HG03108 (cell line): ENCODE results near the gene ZNF584.
A peak's percentile ranks its signal among the peaks of the same experiment; 100 is the strongest.

Source experiments
- ATAC-seq: cut with Tn5 transposase; IDR thresholded peaks from one replicate; pipeline ENCODE4 v1.9.1; 2021; ENCODE audit warnings: moderate library complexity; ENCODE audit not compliant: unreplicated experiment

The ZNF584 gene

DNA sequence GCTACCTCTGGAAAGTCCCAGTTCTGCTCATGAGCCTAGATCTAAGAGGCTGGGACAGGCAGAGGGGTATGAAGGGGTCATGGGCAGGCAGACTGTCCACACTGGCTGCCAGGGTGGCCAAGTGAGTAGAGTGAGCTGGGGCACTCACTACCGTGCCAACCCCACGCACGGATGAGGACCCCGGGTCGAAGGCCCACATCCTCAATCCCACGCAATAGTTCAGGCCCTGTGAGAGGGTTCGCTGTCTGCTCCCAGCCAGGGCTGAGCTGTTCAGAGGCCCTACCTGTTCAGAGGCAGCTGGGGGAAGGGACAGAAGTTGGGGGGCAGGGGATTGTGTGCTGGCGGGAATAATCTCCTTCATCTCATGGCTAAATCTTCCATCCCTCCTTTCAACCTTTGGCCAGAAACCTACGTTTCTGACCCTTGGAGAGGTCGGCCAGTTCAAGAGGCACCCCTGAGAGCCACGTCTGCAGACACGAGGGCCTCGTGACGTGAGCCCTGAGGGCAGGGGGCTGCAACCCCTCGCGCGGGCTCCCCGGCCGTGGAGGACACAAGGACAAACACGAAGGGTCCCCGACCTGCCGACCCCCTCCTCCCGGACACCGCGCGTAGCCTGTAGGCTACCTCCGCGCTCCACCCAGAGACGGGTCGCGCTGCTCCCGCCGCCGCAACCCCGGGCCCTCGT, 22.4 kb upstream of the ZNF584 start:
- ATAC-seq, result peak; percentile 5

DNA sequence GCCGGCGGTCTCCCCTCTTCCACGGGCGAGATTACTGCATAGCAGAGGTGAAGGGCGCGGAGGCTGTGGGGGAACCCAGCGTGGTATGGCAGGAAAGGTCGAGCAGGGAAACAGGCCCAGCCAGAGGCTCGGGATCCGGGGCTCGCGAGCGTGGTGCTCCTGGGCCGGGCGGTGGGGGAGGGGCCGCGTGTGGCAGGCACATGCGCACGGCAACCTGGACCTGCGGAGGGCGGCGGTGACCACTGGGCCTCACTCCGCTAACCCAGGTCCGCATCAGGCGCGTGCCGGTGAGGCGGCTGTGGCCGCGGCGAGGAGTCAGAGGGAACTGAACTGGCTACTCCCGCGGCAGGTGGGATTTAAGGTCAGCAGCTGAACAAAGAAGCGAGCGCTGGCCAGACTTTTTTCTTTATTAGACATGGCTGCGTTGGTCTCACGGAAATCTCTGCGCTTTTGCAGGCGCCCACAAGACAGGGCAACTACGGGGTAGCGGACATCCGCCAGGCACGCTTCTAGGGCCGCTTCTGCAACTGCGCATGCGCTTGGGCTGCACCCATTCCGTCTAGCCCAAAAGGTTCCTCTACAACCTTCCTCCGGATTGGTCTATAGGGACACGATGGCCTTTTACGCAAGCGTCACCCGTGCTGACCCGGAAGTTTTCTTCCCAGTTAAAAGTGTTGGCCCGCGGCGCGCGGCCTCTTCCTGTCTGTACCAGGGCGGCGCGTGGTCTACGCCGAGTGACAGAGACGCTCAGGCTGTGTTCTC, 21.7 kb upstream of the ZNF584 start, which contains the start of gene RPS5:
TSS of gene RPS5 (plus strand) at position 694 of the 762 bp plus-strand sequence. CDS start 869 bp downstream, outside the sequence.
- peak; percentile 78 for ATAC-seq

DNA sequence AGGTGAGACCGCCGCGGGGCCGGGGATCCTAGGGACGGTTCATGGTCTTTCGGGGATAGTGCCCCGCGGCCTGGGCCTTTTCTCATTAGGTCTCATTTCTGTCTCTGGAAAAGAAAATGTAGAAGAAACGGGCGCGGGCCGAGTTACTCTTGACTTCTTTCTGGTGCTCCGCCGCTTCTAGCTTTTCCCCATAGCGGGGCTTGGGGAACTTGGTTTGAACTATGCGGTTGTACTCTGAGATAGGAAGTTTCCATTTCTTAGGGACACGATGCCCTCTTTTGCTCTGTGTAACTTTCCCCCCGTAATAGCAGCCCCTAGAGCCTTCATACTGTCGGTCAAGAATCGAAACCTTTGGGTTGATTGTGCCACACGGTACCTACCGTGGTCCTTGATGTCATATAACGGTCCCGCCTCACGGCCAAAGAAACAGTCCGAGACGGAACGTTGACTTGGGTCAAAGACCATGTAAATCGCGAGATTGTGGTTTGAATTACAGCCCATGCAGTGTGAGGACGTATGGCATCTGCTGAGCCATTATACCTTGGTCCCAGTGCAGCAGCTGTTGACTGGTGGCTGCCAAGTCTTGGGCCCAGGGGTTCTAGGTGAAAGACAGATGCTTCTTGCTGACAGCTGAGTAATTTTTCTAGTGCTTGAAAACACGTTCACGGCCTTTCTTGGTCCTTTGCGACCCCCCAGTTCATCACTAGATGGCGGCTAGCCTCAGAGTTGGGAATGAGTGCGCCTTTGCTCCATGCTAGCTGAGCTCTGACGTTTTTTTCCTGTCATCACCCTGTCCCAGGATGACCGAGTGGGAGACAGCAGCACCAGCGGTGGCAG, 20.9 kb upstream of the ZNF584 start:
- no peak for ATAC-seq

DNA sequence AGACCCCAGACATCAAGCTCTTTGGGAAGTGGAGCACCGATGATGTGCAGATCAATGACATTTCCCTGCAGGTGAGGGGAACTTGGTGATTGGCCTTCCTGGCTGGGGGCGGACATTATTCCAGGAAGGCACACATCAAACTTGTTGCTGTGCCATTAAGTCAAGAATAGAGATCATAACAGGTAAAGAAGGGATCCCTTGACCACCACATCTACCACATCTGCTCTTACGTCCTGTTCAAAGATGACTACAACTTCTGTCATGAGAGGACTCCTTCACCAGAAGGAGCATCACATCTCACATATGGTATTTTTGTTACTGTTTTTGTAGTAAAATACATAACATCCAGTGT, 20.3 kb upstream of the ZNF584 start:
- no peak for ATAC-seq

DNA sequence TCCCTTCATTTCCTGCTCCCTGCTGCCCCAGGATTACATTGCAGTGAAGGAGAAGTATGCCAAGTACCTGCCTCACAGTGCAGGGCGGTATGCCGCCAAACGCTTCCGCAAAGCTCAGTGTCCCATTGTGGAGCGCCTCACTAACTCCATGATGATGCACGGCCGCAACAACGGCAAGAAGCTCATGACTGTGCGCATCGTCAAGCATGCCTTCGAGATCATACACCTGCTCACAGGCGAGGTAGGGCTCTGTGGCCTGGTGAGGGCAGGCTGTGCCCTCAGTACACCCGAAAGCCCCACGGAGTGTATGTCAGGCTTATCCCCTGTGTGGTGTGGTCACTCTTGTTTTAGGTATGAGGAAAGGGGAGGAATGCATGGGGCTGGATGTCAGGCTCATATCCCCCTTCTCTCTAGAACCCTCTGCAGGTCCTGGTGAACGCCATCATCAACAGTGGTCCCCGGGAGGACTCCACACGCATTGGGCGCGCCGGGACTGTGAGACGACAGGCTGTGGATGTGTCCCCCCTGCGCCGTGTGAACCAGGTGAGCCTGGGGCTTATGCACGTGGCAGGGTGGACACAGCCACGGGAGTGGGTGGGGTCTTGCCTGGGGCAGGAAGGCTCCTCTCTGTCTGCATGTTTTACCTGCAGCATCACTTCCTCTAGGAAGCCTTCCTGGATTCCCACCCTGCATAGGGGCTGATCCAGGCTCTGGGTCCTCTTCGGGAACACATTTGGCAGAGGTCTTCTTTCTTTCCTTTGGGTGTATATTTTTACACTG, 15.3 kb upstream of the ZNF584 start:
- ATAC-seq, result no peak

DNA sequence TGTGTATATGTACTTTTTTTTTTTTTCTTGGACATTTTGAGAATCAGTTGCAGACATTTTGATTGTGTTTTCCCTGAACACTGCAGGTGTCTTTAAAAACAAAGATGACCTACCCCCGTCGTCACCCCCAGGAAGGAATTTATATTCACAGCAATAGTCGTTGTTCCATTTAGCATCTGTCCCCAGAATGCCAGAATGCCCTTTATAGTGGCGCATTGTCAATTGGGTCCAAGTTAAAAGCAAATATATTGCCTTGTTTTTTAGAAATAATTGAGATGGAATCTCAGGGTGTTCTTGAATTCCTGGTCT, 14.8 kb upstream of the ZNF584 start:
- ATAC-seq, result no peak

DNA sequence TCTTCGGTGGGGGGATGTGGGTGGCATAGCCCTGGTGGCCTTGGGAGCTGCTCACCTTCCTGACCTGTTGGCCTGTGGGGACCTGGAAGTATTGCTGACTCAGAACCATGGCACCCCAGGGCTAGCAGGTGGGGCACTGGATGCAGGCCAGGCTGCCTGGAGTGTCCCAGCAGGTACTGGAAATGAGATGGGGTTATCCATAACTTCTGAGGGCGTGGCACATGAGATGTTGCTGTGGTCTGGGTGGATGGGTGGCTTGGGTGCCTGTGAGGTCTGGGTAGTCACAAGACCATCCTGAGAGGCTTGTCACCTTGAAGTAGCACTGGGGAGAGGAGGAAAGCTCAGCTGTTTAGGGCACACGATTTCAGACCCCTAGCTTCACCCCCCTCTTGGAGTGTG, 13.6 kb upstream of the ZNF584 start:
- ATAC-seq, result no peak

DNA sequence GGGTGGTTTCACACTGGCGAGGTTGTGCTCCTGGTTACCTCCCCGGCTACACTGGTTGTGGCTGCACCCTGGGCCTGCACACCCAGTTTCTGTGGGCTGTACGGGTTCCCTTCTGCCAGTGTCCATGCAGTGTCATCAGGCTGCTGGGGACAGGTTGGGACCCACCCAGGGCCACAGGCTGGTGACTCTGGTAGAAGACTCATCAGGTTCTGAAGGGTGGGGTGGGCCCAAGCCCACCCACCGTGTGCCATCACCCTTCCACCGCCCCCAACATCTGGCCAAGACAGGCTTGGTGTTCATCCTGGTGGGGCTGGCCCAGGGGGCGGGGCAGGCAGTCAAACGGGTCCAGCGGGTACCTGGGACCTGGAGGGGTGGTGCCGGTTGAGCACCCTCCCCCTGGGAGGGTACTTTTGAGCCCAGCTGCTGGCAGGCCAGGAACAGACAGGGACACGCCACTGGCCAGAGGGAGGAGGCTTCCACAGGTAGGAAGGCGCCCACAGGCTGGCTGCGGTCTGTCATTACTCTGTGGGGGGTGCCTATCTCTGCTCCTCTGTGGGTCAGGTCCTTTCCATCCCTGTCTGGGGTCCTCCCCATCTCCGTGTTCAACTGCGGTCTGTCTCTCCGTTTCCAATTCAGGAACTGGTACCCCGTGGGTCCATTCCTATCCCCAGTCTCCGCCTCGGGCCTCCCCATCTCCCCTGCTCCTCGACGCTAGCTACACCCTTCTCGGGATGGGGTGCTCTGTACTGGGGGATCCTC, 13.1 kb upstream of the ZNF584 start, which contains the start of gene RNF225:
TSS of gene RNF225 (plus strand) at position 437 of the 759 bp plus-strand sequence. CDS start 434 bp downstream, outside the sequence.
- ATAC-seq, result no peak

DNA sequence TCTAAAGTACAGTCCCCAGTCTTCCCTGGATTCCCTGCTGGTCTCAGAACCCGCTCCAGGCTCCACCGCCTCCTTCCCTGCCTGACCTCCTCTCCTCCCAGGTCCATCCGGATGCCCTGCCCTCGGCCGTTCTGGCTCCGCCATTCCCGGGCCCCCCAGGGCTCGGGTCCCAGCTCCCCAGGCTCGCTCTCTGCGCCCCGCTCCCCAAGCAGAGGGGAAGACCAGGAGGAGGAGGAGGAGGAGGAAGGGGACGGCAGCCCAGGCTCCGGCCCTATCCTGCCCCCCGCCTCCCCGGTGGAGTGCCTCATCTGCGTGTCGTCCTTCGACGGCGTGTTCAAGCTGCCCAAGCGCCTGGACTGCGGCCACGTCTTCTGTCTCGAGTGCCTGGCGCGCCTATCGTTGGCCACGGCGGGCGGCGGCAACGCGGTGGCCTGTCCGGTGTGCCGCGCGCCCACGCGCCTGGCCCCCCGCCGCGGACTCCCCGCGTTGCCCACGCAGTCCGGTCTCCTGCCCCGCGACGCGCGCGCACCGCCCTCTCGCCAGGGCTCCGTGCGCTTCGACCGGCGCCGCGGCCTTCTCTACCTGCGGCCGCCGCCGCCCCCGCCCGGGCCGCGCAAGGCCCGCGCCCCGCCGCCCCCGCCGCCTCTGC, 12.3 kb upstream of the ZNF584 start:
- no peak for ATAC-seq

DNA sequence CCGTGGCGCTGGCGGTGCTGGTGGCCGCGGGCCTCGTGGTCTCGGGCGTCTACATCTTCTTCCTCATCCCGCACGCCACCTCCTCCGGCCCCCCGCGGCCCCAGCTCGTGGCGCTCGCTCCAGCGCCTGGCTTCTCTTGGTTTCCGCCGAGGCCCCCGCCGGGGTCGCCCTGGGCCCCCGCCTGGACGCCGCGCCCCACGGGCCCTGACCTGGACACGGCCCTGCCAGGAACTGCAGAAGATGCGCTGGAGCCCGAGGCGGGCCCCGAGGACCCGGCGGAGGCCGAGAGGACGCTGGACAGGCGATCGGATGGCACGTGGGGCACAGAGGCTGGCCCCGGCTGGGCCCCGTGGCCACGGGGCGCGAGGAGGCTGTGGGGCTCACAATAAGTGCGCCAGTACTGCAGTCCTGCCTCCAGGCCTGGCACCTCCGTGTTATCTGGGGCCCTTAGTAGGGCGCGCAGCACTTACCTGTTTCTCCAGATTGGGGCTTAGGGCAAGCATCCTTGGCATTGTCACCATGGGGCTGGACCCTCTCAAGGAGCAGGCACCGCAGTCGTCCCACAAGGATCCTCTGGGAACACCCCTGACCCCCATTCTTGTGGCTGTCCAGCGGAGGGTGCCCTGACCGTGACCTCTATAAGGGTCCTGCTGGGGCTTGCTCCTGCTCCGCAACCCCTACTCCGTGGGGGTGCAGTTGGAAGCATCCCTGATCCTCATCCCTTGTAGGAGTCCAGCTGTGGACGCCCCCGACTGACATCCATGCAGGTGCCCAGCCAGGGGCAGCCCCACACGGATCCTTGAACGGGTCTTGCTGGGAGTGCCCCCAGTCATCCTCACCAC, 11.5 kb upstream of the ZNF584 start:
- no peak for ATAC-seq

DNA sequence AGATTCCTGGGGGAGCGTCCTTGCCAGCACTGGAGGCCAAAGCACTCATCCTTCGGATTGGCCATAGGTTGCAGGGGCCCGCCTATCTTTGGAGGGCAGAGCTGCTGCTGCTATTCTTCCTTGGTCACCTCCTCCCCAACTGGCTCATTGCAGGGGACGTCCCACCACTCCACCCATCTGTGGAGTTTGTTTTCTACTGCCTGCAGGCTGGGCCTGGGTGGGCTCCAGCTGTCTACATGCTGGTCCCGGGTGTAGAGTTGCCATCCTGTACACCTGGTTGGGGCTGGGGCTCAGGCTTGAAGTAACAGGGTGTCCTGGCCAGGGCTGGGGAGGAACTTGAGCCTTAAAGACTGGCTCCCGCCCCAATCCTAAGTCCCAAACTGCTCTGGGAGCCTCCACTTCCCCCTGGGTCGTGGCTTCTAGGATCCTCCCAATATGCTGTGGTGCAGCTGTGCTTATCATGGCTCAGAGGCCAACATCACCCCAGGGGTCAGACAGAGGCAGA, 10.9 kb upstream of the ZNF584 start:
- ATAC-seq, result no peak

DNA sequence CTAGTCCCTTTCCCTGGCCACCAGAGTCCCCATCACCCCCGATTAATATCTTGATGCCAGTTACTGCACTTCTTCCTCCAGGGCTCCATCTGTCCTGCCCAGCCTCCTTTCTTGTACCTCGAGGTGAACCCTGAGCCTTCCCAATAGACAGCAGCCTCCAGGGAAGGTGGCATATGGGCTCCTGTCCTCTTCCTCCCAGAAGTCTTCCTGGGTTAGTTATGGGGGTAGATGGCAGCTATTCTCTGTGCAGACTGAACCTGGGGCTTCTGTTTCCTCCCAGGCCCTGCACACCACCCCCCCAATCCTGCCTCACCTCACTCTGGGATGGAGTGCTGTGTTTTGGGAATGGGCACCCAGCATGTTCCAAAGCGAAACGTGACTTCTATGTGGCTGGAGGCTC, 10.4 kb upstream of the ZNF584 start:
- ATAC-seq, result no peak

DNA sequence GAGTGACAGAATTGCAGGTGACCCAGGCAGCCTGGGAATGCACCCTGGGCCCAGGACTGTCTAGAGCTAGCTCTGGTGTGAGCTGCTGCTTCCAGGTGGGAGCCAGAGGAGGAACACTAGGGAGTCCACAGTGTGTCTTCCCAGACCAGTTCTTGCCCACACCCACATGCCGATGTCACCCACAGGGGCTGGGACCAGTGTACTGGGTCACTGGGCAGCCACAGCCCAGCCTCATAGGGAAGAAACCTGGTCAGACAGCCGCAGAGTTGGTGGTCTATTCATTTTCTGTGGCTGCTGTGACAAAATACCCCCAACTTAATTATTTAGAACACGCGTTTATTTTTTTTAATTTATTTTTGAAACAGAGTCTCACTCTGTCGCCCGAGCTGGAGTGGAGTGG, 9.9 kb upstream of the ZNF584 start:
- ATAC-seq, result no peak

DNA sequence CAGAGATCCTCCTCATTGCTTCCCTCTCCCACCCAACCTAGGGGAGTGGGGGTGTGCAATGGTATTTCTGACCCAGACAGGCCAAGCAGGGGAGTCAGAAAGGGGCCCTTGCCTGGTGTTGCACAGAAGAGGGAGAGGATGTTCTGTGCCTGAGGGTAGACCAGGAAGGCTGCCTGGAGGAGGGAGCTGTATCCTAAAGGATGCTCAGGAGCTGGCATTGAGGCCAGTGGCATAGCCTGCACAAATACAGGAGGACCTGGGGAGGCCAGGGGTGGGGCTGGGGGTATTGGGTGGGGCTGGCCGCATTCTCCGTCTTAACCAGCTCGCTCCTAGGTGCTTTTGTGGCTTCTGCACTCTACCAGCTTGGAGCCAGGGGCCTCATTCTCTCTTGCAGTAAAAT, 8.5 kb upstream of the ZNF584 start:
- ATAC-seq, result no peak

DNA sequence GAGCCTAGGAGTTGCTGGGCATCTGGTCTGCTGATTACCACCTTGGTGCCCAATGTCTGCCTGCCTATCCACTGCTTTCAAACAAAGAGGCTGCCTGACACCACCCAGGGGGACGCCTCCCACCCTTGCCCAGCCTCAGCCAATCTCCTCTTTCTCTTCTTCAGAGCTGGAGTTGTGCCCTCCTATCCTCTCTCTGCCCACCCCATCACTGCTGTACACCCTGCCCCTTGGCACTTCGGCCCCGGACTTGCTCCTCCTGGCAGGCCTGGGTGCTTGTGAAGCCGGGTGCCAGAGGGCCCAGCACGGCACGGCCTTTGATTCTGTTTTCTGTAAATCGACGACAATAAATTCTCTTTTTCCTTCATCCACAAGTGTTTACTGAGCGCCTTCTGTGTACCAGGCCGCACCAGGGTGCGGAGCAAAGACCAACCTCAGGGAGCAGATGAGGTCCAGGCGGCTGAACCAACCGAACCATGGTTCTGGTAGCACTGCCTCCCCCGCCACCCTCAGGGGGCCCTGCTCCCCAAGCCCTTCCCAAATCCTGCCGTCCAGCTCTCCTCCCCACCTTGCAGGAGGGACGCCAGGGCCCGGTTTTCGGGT, 8.0 kb upstream of the ZNF584 start:
- ATAC-seq, result no peak

DNA sequence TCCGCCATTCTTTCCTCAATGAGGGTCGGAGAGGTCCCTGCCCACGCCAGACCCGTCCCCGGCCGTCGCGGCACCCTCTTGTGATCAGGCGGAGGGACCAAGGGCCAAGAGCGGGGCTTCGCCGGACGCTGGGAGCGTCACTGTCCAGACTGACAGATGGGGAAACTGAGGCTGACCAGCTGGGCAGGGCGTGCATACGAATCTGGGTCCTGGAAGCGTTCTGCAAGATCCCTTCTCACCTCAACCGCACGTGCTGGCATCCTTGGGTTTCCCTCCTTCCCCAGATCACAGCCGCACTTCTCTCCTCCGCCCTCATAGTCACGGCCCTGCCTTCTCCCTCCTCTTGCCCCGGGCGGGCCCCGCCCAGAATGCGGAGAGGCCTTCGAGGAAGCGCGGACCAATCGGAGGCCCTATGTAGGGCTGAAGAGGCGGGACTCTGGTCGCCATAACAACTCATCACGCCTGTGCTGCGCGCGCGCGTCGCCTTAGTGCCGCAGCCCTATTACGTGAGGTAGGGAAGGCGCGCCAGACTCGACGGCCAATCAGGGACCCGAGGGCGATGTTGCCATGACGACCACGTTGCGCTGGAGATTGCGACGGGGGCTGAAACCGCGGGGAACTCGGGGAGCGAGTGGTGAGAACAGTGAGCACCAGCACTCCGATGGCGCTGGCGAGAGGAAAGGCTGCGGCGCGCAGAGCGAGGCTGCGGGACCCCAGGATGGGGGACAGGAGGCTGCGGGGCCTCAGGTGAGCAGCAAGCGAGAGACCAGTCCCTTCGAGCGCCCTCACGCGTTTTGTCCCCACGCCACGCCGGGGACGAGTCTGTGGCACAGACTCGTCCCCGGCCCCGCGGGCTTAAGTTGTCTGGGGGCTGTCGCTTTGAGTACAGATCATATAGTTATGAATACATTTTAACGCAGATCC, 7.3 kb upstream of the ZNF584 start:
- peak; percentile 98 for ATAC-seq

DNA sequence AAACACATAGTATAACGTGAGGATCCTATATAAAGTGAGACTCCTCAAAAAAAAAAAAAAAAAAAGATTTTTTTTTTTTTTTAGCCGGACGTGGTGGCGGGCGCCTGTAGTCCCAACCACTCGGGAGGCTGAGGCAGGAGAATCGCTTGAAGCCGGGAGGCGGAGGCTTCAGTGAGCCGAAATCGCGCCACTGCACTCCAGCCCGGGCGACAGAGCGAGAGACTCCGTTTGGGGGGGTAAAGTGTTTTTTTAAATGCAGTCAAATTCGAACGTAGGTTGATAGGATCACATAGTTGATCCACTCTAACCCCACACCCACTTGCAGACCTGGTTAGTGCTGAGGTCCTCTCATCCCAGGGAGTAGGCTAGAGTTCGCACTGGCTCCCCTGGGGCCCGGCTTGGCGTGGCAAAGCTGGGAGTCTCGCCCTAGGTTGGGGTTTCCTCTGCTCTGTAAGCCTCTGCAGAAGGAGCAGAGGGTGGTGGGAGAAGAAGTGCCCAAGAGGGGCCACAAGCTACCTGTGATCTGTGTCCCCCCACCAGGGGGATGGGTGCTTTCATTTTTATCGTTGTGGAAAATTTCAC, 6.5 kb upstream of the ZNF584 start:
- ATAC-seq, result no peak
